Panc1 (cell line): ENCODE measurements around the gene LRBA. TPM values are rescaled to one million over a fixed set of nuclear protein-coding genes. Genes with fewer than 3 reads are reported as not detected.

Experiments
- ATAC-seq: fragments of 200-7000 bp; cut with Tn5 transposase; 2 replicates; pipeline ENCODE4 v1.9.1; 2020; ENCODE audit warnings: mild to moderate bottlenecking, moderate library complexity
- BruUV-seq: library from RNA; stranded (reverse); fragments of 400-500 nt; replicated peaks from 2 replicates; lab custom pipeline; 2021; lab: Mats Ljungman, UMichigan
- CTCF ChIA-PET: fragments of 300-600 bp; sonication (Branson Sonifier 250); formaldehyde crosslinking; loops from one replicate; lab custom pipeline; 2022; ENCODE audit warnings: antibody characterized with exemption; lab: Charles Lee
- POLR2A ChIA-PET: fragments of 300-600 bp; sonication (Branson Sonifier 250); formaldehyde crosslinking; loops from one replicate; lab custom pipeline; 2022; ENCODE audit warnings: antibody characterized with exemption; lab: Charles Lee
- DNase-seq: peaks from one replicate; pipeline ENCODE4 v3.0.0-alpha.2; 2010; ENCODE audit warnings: low read depth, low spot score
- H3K27ac ChIP-seq: 2 replicates; pipeline ENCODE4 v1.5.1; 2011; ENCODE audit warnings: mild to moderate bottlenecking, low read length, inconsistent platforms
- H3K27me3 ChIP-seq: fragments of 200-500 bp; sonication (Bioruptor generic); 2 replicates; pipeline ENCODE4 v1.6.0; 2014; ENCODE audit warnings: low read length, inconsistent platforms; ENCODE audit not compliant: control insufficient read depth, insufficient read depth
- H3K36me3 ChIP-seq: fragments of 200-500 bp; sonication (Bioruptor generic); 2 replicates; pipeline ENCODE4 v1.5.1; 2014; ENCODE audit warnings: inconsistent platforms, mild to moderate bottlenecking, low read length, moderate library complexity; ENCODE audit not compliant: control insufficient read depth, insufficient read depth
- H3K4me1 ChIP-seq: 2 replicates; pipeline ENCODE4 v1.5.1; 2011; ENCODE audit warnings: inconsistent platforms, mild to moderate bottlenecking, low read length, moderate library complexity; ENCODE audit not compliant: control insufficient read depth, insufficient read depth
- H3K4me3 ChIP-seq, 2 experiments: 2 replicates each; pipeline ENCODE4 v1.5.1; 2011 to 2012; ENCODE audit warnings: low read depth in 2 of 2, low read length in 2 of 2, mild to moderate bottlenecking in 2 of 2, inconsistent platforms in 1 of 2, moderate library complexity in 1 of 2
- H3K9me3 ChIP-seq: fragments of 200-500 bp; sonication (Bioruptor generic); 2 replicates; pipeline ENCODE4 v1.5.1; 2014; ENCODE audit warnings: low read depth, mild to moderate bottlenecking, inconsistent platforms, low read length, moderate library complexity; ENCODE audit not compliant: control insufficient read depth, insufficient read depth
- POLR2AphosphoS5 ChIP-seq: IDR thresholded peaks from 2 replicates; pipeline ENCODE4 v1.6.1; 2012; ENCODE audit warnings: mild to moderate bottlenecking, low read depth, low read length, moderate library complexity
- SIN3A ChIP-seq: IDR thresholded peaks from 2 replicates; pipeline ENCODE4 v1.6.1; 2012; ENCODE audit warnings: low read depth, mild to moderate bottlenecking, low read length, moderate library complexity, borderline replicate concordance; ENCODE audit not compliant: insufficient read depth
- TCF7L2 ChIP-seq: IDR thresholded peaks from 2 replicates; pipeline ENCODE4 v1.6.1; 2011; ENCODE audit warnings: mild to moderate bottlenecking, low read depth, low read length, inconsistent platforms
- in situ Hi-C: cut with HindIII; loops from 2 replicates; pipeline ENCODE4 v1.10.0; 2016; ENCODE audit warnings: low sequenced_read_pairs, low pct_unique_long_range_greater_than_20kb
- intact Hi-C: fragments of 100-400 bp; cut with micrococcal nuclease; formaldehyde crosslinking; loops from one replicate; pipeline ENCODE4 v1.10.0; 2022; ENCODE audit not compliant: unreplicated experiment
- total RNA-seq: library from RNA; stranded (reverse); gene quantifications from one replicate; pipeline ENCODE4 v1.2.1, GENCODE V29; 2021; ENCODE audit not compliant: unreplicated experiment
- TF ChIP-seq, protein P1 (sequence below): fragments of 450-650 bp; IDR thresholded peaks from 2 replicates; pipeline ENCODE4 v1.5.1; 2017; ENCODE audit warnings: mild to moderate bottlenecking
- TF ChIP-seq, protein P2 (sequence below), 2 experiments: IDR thresholded peaks; 2 replicates each; pipeline ENCODE4 v1.6.1; 2011 to 2012; ENCODE audit warnings: low read depth in 2 of 2, control low read depth in 1 of 2, low read length in 1 of 2, mild to moderate bottlenecking in 1 of 2, moderate library complexity in 1 of 2; ENCODE audit not compliant: insufficient read depth in 1 of 2

The LRBA gene
- total RNA-seq, 1 experiment from 2014 or later: 26.4 TPM

DNA sequence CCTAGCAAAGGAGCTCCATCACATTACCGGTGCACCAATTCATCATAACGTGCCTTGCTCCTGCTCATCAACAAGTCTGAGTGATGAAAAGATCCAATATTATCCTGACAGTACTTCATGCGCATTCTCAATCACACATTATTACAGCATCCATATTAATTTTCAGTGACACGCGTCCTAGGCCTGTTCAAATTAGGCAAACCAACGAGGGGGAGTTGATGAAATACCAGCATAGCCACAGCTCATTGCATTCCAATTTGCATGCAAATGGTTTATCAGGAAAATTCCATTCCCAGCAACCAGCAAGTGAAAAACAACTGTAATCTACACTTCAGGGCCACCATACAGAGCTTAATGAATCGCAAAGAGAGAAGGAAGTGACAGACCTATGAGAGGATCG lies 699.9 kb downstream of the LRBA start:
- DNase-seq (no peak), ATAC-seq (no peak)
- no peak overlapping the region for H3K27ac ChIP-seq
- TF ChIP-seq, protein P1, sequence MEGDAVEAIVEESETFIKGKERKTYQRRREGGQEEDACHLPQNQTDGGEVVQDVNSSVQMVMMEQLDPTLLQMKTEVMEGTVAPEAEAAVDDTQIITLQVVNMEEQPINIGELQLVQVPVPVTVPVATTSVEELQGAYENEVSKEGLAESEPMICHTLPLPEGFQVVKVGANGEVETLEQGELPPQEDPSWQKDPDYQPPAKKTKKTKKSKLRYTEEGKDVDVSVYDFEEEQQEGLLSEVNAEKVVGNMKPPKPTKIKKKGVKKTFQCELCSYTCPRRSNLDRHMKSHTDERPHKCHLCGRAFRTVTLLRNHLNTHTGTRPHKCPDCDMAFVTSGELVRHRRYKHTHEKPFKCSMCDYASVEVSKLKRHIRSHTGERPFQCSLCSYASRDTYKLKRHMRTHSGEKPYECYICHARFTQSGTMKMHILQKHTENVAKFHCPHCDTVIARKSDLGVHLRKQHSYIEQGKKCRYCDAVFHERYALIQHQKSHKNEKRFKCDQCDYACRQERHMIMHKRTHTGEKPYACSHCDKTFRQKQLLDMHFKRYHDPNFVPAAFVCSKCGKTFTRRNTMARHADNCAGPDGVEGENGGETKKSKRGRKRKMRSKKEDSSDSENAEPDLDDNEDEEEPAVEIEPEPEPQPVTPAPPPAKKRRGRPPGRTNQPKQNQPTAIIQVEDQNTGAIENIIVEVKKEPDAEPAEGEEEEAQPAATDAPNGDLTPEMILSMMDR: no peak
- TF ChIP-seq, protein P2, sequence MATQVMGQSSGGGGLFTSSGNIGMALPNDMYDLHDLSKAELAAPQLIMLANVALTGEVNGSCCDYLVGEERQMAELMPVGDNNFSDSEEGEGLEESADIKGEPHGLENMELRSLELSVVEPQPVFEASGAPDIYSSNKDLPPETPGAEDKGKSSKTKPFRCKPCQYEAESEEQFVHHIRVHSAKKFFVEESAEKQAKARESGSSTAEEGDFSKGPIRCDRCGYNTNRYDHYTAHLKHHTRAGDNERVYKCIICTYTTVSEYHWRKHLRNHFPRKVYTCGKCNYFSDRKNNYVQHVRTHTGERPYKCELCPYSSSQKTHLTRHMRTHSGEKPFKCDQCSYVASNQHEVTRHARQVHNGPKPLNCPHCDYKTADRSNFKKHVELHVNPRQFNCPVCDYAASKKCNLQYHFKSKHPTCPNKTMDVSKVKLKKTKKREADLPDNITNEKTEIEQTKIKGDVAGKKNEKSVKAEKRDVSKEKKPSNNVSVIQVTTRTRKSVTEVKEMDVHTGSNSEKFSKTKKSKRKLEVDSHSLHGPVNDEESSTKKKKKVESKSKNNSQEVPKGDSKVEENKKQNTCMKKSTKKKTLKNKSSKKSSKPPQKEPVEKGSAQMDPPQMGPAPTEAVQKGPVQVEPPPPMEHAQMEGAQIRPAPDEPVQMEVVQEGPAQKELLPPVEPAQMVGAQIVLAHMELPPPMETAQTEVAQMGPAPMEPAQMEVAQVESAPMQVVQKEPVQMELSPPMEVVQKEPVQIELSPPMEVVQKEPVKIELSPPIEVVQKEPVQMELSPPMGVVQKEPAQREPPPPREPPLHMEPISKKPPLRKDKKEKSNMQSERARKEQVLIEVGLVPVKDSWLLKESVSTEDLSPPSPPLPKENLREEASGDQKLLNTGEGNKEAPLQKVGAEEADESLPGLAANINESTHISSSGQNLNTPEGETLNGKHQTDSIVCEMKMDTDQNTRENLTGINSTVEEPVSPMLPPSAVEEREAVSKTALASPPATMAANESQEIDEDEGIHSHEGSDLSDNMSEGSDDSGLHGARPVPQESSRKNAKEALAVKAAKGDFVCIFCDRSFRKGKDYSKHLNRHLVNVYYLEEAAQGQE (IDR thresholded peaks at IDR 0.05; ENCODE audit: insufficient read depth in 1 of 2, low read depth in 2 of 2, low read length in 1 of 2): no peak
- TF ChIP-seq POLR2AphosphoS5 (no peak), SIN3A (no peak), TCF7L2 (no peak)
- ChIA-PET POLR2A (interaction anchor here (0.6 kb wide), 1 partner anchor 363 kb away, joined by 8 read pairs; no protein-coding TSS in a partner anchor), CTCF (no interaction called here)
- no TSS peak for BruUV-seq
- H3K9me3 ChIP-seq: no peaks in the 10 kb centered on the region
- H3K4me1 ChIP-seq: no peaks in the 10 kb centered on the region
- no peaks in the 10 kb centered on the region for H3K36me3 ChIP-seq
- in situ Hi-C loops (no loop called here), intact Hi-C loops (no loop called here)
- H3K27me3 ChIP-seq: no peaks in the 10 kb centered on the region
- H3K4me3 ChIP-seq: no peak overlapping the region

DNA sequence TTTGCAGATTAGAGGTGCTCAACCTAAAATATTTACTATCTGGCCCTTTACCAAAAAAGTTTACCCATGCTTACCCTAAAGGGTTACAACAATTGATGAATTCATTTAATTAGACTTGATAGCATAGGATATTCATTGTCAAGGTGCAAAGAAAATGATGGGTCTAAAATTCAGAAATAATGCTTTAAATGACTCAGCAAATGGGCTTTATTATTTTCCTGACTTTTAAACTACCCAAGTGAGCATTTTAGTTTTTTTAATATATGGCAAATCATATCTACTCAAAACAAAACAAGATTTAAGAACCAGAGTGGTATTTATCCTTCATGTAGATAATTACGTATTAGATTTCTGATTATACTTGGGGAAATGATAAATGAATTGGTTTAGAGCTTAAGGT lies 701.1 kb downstream of the LRBA start:
- in situ Hi-C loops (no loop called here), intact Hi-C loops (no loop called here)
- no peak overlapping the region for H3K4me3 ChIP-seq
- no TSS peak for BruUV-seq
- POLR2A ChIA-PET: no interaction called here
- CTCF ChIA-PET: no interaction called here
- no peak for DNase-seq
- no peaks in the 10 kb centered on the region for H3K27me3 ChIP-seq
- TF ChIP-seq TCF7L2 (no peak), SIN3A (no peak), POLR2AphosphoS5 (no peak)
- TF ChIP-seq, protein P2 (IDR thresholded peaks at IDR 0.05; ENCODE audit: insufficient read depth in 1 of 2, low read depth in 2 of 2, low read length in 1 of 2): no peak
- no peaks in the 10 kb centered on the region for H3K36me3 ChIP-seq
- H3K4me1 ChIP-seq: no peaks in the 10 kb centered on the region
- H3K27ac ChIP-seq: no peak overlapping the region
- no peaks in the 10 kb centered on the region for H3K9me3 ChIP-seq
- no peak for ATAC-seq
